AG09309 (cell line): ENCODE results near the gene TMEM72.
"Not testable (repeated sequence)": the region's sequence is repeated elsewhere in the genome, so short reads cannot be mapped to it uniquely, and the experiment has no call there.

ENCODE experiments used
- DNase-seq: peaks from one replicate; pipeline ENCODE4 v3.0.0-alpha.2; 2010; ENCODE audit warnings: low read depth
- H3K4me3 ChIP-seq: 2 replicates; pipeline ENCODE4 v1.5.1; 2011; ENCODE audit warnings: mild to moderate bottlenecking, low read depth, low read length, moderate library complexity; ENCODE audit not compliant: control insufficient read depth
- CTCF ChIP-seq: IDR thresholded peaks from 2 replicates; pipeline ENCODE4 v1.5.1; 2011; ENCODE audit warnings: mild to moderate bottlenecking, low read depth, low read length, inconsistent platforms; ENCODE audit not compliant: insufficient read depth, control insufficient read depth; ENCODE audit errors: missing control alignments

Gene TMEM72

GRCh38 chr10:44865289-44865671, 45.9 kb upstream of the TMEM72 start:
- no peak for TF ChIP-seq CTCF
- no peak overlapping the region for H3K4me3 ChIP-seq
- DNase-seq: no peak

- DNase-seq, H3K4me3 ChIP-seq: not testable (repeated sequence)
Observed at GRCh38 chr10:44866367-44866766, 44.8 kb upstream of the TMEM72 start.

- no peak for TF ChIP-seq CTCF
- H3K4me3 ChIP-seq: no peak overlapping the region
- no peak for DNase-seq
Observed at GRCh38 chr10:44870031-44870430, 41.1 kb upstream of the TMEM72 start.

- no peak for TF ChIP-seq CTCF
- no peak overlapping the region for H3K4me3 ChIP-seq
- no peak for DNase-seq
Observed at GRCh38 chr10:44873160-44873559, 38.0 kb upstream of the TMEM72 start.

- no peak for DNase-seq
- no peak for TF ChIP-seq CTCF
- H3K4me3 ChIP-seq: no peak overlapping the region
Observed at GRCh38 chr10:44874166-44874565, 37.0 kb upstream of the TMEM72 start.

GRCh38 chr10:44878706-44879530, 32.2 kb upstream of the TMEM72 start:
- H3K4me3 ChIP-seq: peak overlapping the region; percentile 49
- TF ChIP-seq CTCF: peak; percentile 15
- no peak for DNase-seq

- DNase-seq: no peak
- no peak overlapping the region for H3K4me3 ChIP-seq
- TF ChIP-seq CTCF: no peak
Observed at GRCh38 chr10:44879531-44879899, 31.6 kb upstream of the TMEM72 start.
